GM23338 (cell line): ENCODE results near the gene NCOA1. TPM values are rescaled to one million over a fixed set of nuclear protein-coding genes. Genes with fewer than 3 reads are reported as not detected.

Experiments
- ATAC-seq: fragments of 200-7000 bp; cut with Tn5 transposase; 3 replicates; pipeline ENCODE4 v1.9.1; 2020
- DNase-seq: peaks from one replicate; pipeline ENCODE4 v3.0.0-alpha.2; 2015; ENCODE audit warnings: low spot score
- H2AFZ ChIP-seq: fragments of 200-600 bp; sonication (generic); 2 replicates; pipeline ENCODE4 v1.8.0; 2016; ENCODE audit warnings: antibody characterized with exemption, mild to moderate bottlenecking, moderate library complexity
- H3F3A ChIP-seq: fragments of 200-600 bp; sonication (generic); replicated peaks from 2 replicates; pipeline ENCODE4 v1.8.0; 2017; ENCODE audit warnings: antibody characterized with exemption, mixed run types, low read depth
- H3K27ac ChIP-seq: fragments of 200-600 bp; sonication (generic); 2 replicates; pipeline ENCODE4 v1.6.1; 2016; ENCODE audit warnings: low read depth
- H3K27me3 ChIP-seq: fragments of 200-600 bp; sonication (generic); 2 replicates; pipeline ENCODE4 v1.8.0; 2016; ENCODE audit warnings: mild to moderate bottlenecking, mixed run types, moderate library complexity; ENCODE audit not compliant: insufficient read depth
- H3K36me3 ChIP-seq: fragments of 200-600 bp; sonication (generic); 2 replicates; pipeline ENCODE4 v1.8.0; 2016; ENCODE audit warnings: mild to moderate bottlenecking; ENCODE audit not compliant: insufficient read depth
- H3K4me1 ChIP-seq: fragments of 200-600 bp; sonication (generic); 2 replicates; pipeline ENCODE4 v1.8.0; 2016; ENCODE audit warnings: mild to moderate bottlenecking, moderate library complexity; ENCODE audit not compliant: insufficient read depth
- H3K4me2 ChIP-seq: fragments of 200-600 bp; sonication (generic); 2 replicates; pipeline ENCODE4 v1.7.1; 2017; ENCODE audit warnings: mixed run types
- H3K4me3 ChIP-seq: fragments of 200-600 bp; sonication (generic); 2 replicates; pipeline ENCODE4 v1.6.1; 2016; ENCODE audit warnings: mixed run types
- H3K79me2 ChIP-seq: fragments of 200-600 bp; sonication (generic); replicated peaks from 2 replicates; pipeline ENCODE4 v1.8.0; 2017; ENCODE audit warnings: mild to moderate bottlenecking; ENCODE audit not compliant: insufficient read depth
- H3K9me2 ChIP-seq: fragments of 200-600 bp; sonication (generic); 2 replicates; pipeline ENCODE4 v1.8.0; 2017; ENCODE audit not compliant: insufficient read depth
- H4K20me1 ChIP-seq: fragments of 200-600 bp; sonication (generic); replicated peaks from 2 replicates; pipeline ENCODE4 v1.8.0; 2017; ENCODE audit warnings: mild to moderate bottlenecking; ENCODE audit not compliant: insufficient read depth
- H3K27ac Mint-ChIP-seq: 2 replicates; pipeline ENCODE4 v1.8.0; 2020; ENCODE audit warnings: inconsistent platforms, mild to moderate bottlenecking, moderate library complexity, mixed read lengths
- H3K27me3 Mint-ChIP-seq: 3 replicates; pipeline ENCODE4 v1.8.0; 2022; ENCODE audit warnings: low read depth, mild to moderate bottlenecking, moderate library complexity, mixed read lengths, inconsistent platforms; ENCODE audit not compliant: insufficient read depth, poor library complexity
- H3K36me3 Mint-ChIP-seq: 3 replicates; pipeline ENCODE4 v1.8.0; 2021; ENCODE audit warnings: low read depth, mild to moderate bottlenecking, inconsistent platforms, moderate library complexity, mixed read lengths
- H3K4me1 Mint-ChIP-seq: 3 replicates; pipeline ENCODE4 v1.8.0; 2020; ENCODE audit warnings: mild to moderate bottlenecking, inconsistent platforms, mixed read lengths
- H3K4me3 Mint-ChIP-seq: 3 replicates; pipeline ENCODE4 v1.8.0; 2021; ENCODE audit warnings: moderate library complexity, mild to moderate bottlenecking, inconsistent platforms, mixed read lengths
- H3K9me3 Mint-ChIP-seq: 3 replicates; pipeline ENCODE4 v1.8.0; 2020; ENCODE audit warnings: moderate library complexity, mild to moderate bottlenecking, inconsistent platforms, mixed read lengths
- CTCF ChIP-seq, 2 experiments: fragments of 200-600 bp in 1 of 2; sonication (generic) in 1 of 2; conservative IDR thresholded peaks; 2 replicates each; pipeline versions ENCODE4 v1.5.1 to v1.6.1; 2016 to 2017; ENCODE audit warnings: antibody characterized with exemption in 2 of 2, low read depth in 2 of 2, mild to moderate bottlenecking in 2 of 2, moderate library complexity in 1 of 2
- ETS1 ChIP-seq: IDR thresholded peaks from 2 replicates; pipeline ENCODE4 v1.6.1; 2016; ENCODE audit warnings: antibody characterized with exemption
- EZH2 ChIP-seq: fragments of 200-600 bp; sonication (generic); IDR thresholded peaks from one replicate; pipeline ENCODE4 v1.8.0; 2017; ENCODE audit warnings: antibody characterized with exemption, mild to moderate bottlenecking, low read depth; ENCODE audit not compliant: unreplicated experiment
- EZH2phosphoT487 ChIP-seq: fragments of 200-600 bp; sonication (generic); IDR thresholded peaks from one replicate; pipeline ENCODE4 v1.8.1; 2018; ENCODE audit warnings: antibody characterized with exemption; ENCODE audit not compliant: unreplicated experiment
- STAT1 ChIP-seq: IDR thresholded peaks from one replicate; pipeline ENCODE4 v1.6.1; 2016; ENCODE audit warnings: antibody characterized with exemption; ENCODE audit not compliant: unreplicated experiment
- ZNF114 ChIP-seq: fragments of 250-450 bp; sonication (Bioruptor Pico); IDR thresholded peaks from 2 replicates; pipeline ENCODE4 v1.5.0; 2020; ENCODE audit warnings: mild to moderate bottlenecking, moderate library complexity
- ZNF331 ChIP-seq: fragments of 250-450 bp; sonication (Bioruptor Pico); IDR thresholded peaks from 2 replicates; pipeline ENCODE4 v1.5.0; 2020; ENCODE audit warnings: low read depth, mild to moderate bottlenecking, moderate library complexity
- polyA plus RNA-seq: library from polyadenylated mRNA; unstranded; fragments of >200 nt; fragmentation: Nextera tagmentation; extraction: Ambion mirVana; gene quantifications from 2 replicates; pipeline ENCODE4 v1.2.1, GENCODE V29; 2016
- total RNA-seq: library from RNA; depleted of rRNA; stranded (reverse); fragments of >200 nt; shearing (Covaris generic); gene quantifications from 2 replicates; pipeline ENCODE4 v1.2.3, GENCODE V29; 2014

Gene NCOA1
- total and polyA plus RNA-seq, 2 experiments from 2014 or later: 7.1 to 15.1 TPM

GRCh38 chr2:24723665-24724064 lies 232.6 kb downstream of the NCOA1 start (continued):
- no peak for TF ChIP-seq CTCF (conservative IDR thresholded peaks at IDR 0.05; ENCODE audit: low read depth in 2 of 2)

GRCh38 chr2:24724111-24724775 lies 233.2 kb downstream of the NCOA1 start:
- Histone ChIP-seq H4K20me1 (no peaks in the 10 kb centered on the region), H2AFZ (no peak overlapping the region), H3K27me3 (no peaks in the 10 kb centered on the region), H3K27ac (no peak overlapping the region), H3F3A (no peaks in the 10 kb centered on the region), H3K9me2 (no peaks in the 10 kb centered on the region), H3K79me2 (no peaks in the 10 kb centered on the region), H3K4me2 (no peak overlapping the region), H3K4me3 (no peak overlapping the region), H3K36me3 (no peaks in the 10 kb centered on the region), H3K4me1 (no peaks in the 10 kb centered on the region)
- H3K4me1 Mint-ChIP-seq: no peaks in the 10 kb centered on the region
- H3K27ac Mint-ChIP-seq: no peak overlapping the region
- no peak for ATAC-seq
- H3K27me3 Mint-ChIP-seq: no peaks in the 10 kb centered on the region
- no peak overlapping the region for H3K4me3 Mint-ChIP-seq
- H3K36me3 Mint-ChIP-seq: no peaks in the 10 kb centered on the region
- no peaks in the 10 kb centered on the region for H3K9me3 Mint-ChIP-seq
- TF ChIP-seq EZH2: no peak
- TF ChIP-seq EZH2phosphoT487: no peak
- no peak for TF ChIP-seq STAT1
- DNase-seq: no peak

DNA sequence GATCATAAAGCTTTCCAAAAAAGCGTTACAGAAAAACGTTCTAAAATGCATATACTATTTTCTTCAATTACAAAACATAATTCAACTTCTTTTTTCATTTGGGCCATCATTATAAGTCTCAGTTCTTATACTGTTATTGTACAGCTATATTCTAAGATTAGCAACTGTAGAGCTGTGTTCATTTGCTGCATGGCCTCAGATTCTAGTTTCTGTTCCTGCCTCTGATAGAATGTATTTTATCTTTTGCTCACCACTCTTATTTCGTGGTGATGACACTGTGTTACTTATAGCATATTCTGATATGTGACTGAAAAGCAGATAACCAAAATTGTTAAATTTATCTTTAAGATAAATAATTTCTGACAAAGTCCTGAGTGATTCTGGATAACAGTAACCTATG lies 234.9 kb downstream of the NCOA1 start:
- Histone ChIP-seq H3K4me3 (no peak overlapping the region), H2AFZ (no peak overlapping the region), H3K4me2 (no peak overlapping the region), H4K20me1 (no peaks in the 10 kb centered on the region; the same call in 1 of the 2 replicates), H3K9me2 (no peaks in the 10 kb centered on the region), H3K27me3 (no peaks in the 10 kb centered on the region), H3F3A (no peaks in the 10 kb centered on the region), H3K36me3 (no peaks in the 10 kb centered on the region), H3K4me1 (no peaks in the 10 kb centered on the region), H3K79me2 (no peaks in the 10 kb centered on the region), H3K27ac (no peak overlapping the region)
- no peak overlapping the region for H3K4me3 Mint-ChIP-seq
- ATAC-seq: no peak
- no peak for DNase-seq
- H3K9me3 Mint-ChIP-seq: no peaks in the 10 kb centered on the region
- no peaks in the 10 kb centered on the region for H3K27me3 Mint-ChIP-seq
- H3K36me3 Mint-ChIP-seq: no peaks in the 10 kb centered on the region
- H3K4me1 Mint-ChIP-seq: no peaks in the 10 kb centered on the region
- no peak overlapping the region for H3K27ac Mint-ChIP-seq
- no peak for TF ChIP-seq CTCF (conservative IDR thresholded peaks at IDR 0.05; ENCODE audit: low read depth in 2 of 2)
- TF ChIP-seq ETS1: no peak
- no peak for TF ChIP-seq ZNF114 (CRISPR knock-in tag)
- TF ChIP-seq EZH2: no peak
- no peak for TF ChIP-seq ZNF331 (CRISPR knock-in tag)
- TF ChIP-seq STAT1: no peak
